Stimulated activated CD8-positive, alpha-beta memory T cell treated with anti-CD3 and anti-CD28 coated beads, Interleukin-7, amount 100 ng/mL, for 24 hours (primary cell): ENCODE data around the gene TRIM4.
"Not testable (repeated sequence)": the region's sequence is repeated elsewhere in the genome, so short reads cannot be mapped to it uniquely, and the experiment has no call there.

ENCODE experiments used
- DNase-seq: peaks from one replicate; pipeline ENCODE4 v3.0.0-alpha.2; 2020; ENCODE audit warnings: low read depth

The TRIM4 gene

GRCh38 chr7:99920149-99920548 lies 819 bp upstream of the TRIM4 start:
- DNase-seq = no peak

GRCh38 chr7:99919814-99920112 lies 433 bp upstream of the TRIM4 start:
- no peak for DNase-seq

- DNase-seq = no peak
Observed at GRCh38 chr7:99910976-99911375, 8.4 kb downstream of the TRIM4 start.

- DNase-seq = no peak
Observed at GRCh38 chr7:99901581-99901980, 17.7 kb downstream of the TRIM4 start.

GRCh38 chr7:99899830-99900519 lies 19.4 kb downstream of the TRIM4 start:
- no peak for DNase-seq

GRCh38 chr7:99898836-99899235 lies 20.5 kb downstream of the TRIM4 start:
- no peak for DNase-seq

- no peak for DNase-seq
Observed at GRCh38 chr7:99898023-99898357, 21.3 kb downstream of the TRIM4 start.

- no peak for DNase-seq
Observed at GRCh38 chr7:99897322-99898022, 21.9 kb downstream of the TRIM4 start.

- DNase-seq = no peak
Observed at GRCh38 chr7:99894738-99895137, 24.6 kb downstream of the TRIM4 start.

- DNase-seq = no peak
Observed at GRCh38 chr7:99893280-99893679, 26.1 kb downstream of the TRIM4 start.

- DNase-seq = not testable (repeated sequence)
Observed at GRCh38 chr7:99890348-99890747, 29.0 kb downstream of the TRIM4 start.

GRCh38 chr7:99888366-99888765 lies 31.0 kb downstream of the TRIM4 start:
- DNase-seq = not testable (repeated sequence)

GRCh38 chr7:99881370-99881769 lies 38.0 kb downstream of the TRIM4 start:
- no peak for DNase-seq

- DNase-seq = no peak
Observed at GRCh38 chr7:99876933-99877332, 42.4 kb downstream of the TRIM4 start, which contains the start of gene OR2AE1. TSS of gene OR2AE1 (minus strand) at chr7:99877033. CDS start at chr7:99877033, 0 bp downstream.

- DNase-seq = no peak
Observed at GRCh38 chr7:99876491-99876890, 42.8 kb downstream of the TRIM4 start.

- DNase-seq = no peak
Observed at GRCh38 chr7:99868246-99868645, 51.1 kb downstream of the TRIM4 start.

- not testable (repeated sequence) for DNase-seq
Observed at GRCh38 chr7:99867477-99867876, 51.9 kb downstream of the TRIM4 start.

GRCh38 chr7:99863847-99864440 lies 55.4 kb downstream of the TRIM4 start:
- DNase-seq = no peak

- no peak for DNase-seq
Observed at GRCh38 chr7:99860281-99861127, 58.8 kb downstream of the TRIM4 start.

GRCh38 chr7:99855236-99855635 lies 64.1 kb downstream of the TRIM4 start:
- no peak for DNase-seq

GRCh38 chr7:99848420-99849216 lies 70.7 kb downstream of the TRIM4 start:
- DNase-seq = no peak

GRCh38 chr7:99844328-99844727 lies 75.0 kb downstream of the TRIM4 start:
- no peak for DNase-seq
